Trophoblast cell (in vitro differentiated cells and primary cell): ENCODE results near the gene HUS1.

Experiments
- DNase-seq, 2 donors: peaks; one replicate each; pipeline ENCODE4 v3.0.0-alpha.2; 2016
- H2AFZ ChIP-seq: 2 replicates; pipeline ENCODE4 v1.6.1; 2013; ENCODE audit warnings: low read length, moderate library complexity, mild to moderate bottlenecking; ENCODE audit not compliant: insufficient read depth, poor library complexity
- H2AK5ac ChIP-seq: 2 replicates; pipeline ENCODE4 v1.6.1; 2013; ENCODE audit warnings: mild to moderate bottlenecking, low read length
- H2BK120ac ChIP-seq: 2 replicates; pipeline ENCODE4 v1.6.1; 2013; ENCODE audit warnings: low read length, mild to moderate bottlenecking, moderate library complexity; ENCODE audit not compliant: insufficient read depth, poor library complexity
- H2BK12ac ChIP-seq: 2 replicates; pipeline ENCODE4 v1.6.1; 2013; ENCODE audit warnings: mild to moderate bottlenecking, low read length, moderate library complexity
- H2BK5ac ChIP-seq: 2 replicates; pipeline ENCODE4 v1.6.1; 2013; ENCODE audit warnings: low read length, low read depth, moderate library complexity, mild to moderate bottlenecking; ENCODE audit not compliant: poor library complexity
- H3K14ac ChIP-seq: 2 replicates; pipeline ENCODE4 v1.6.1; 2013; ENCODE audit warnings: mild to moderate bottlenecking, low read length
- H3K18ac ChIP-seq: 2 replicates; pipeline ENCODE4 v1.6.1; 2013; ENCODE audit warnings: mild to moderate bottlenecking, low read length
- H3K23ac ChIP-seq: 2 replicates; pipeline ENCODE4 v1.6.1; 2013; ENCODE audit warnings: low read length
- H3K27ac ChIP-seq: 2 replicates; pipeline ENCODE4 v1.5.1; 2013; ENCODE audit warnings: low read depth, mild to moderate bottlenecking, inconsistent platforms, low read length, moderate library complexity
- H3K27me3 ChIP-seq: 2 replicates; pipeline ENCODE4 v1.6.1; 2013; ENCODE audit warnings: inconsistent platforms, mild to moderate bottlenecking, low read length, moderate library complexity; ENCODE audit not compliant: insufficient read depth
- H3K36me3 ChIP-seq, 2 experiments: 1 replicate in 1 of 2; 2 replicates in 1 of 2; pipeline ENCODE4 v1.6.1; 2013; ENCODE audit warnings: low read length in 2 of 2, mild to moderate bottlenecking in 2 of 2, moderate library complexity in 1 of 2; ENCODE audit not compliant: insufficient read depth in 2 of 2, control insufficient read depth in 1 of 2
- H3K4ac ChIP-seq: 2 replicates; pipeline ENCODE4 v1.6.1; 2013; ENCODE audit warnings: low read depth, mild to moderate bottlenecking, low read length, moderate library complexity
- H3K4me1 ChIP-seq, 2 experiments: 1 replicate in 1 of 2; 2 replicates in 1 of 2; pipeline ENCODE4 v1.6.1; 2013; ENCODE audit warnings: low read length in 2 of 2, mild to moderate bottlenecking in 2 of 2, moderate library complexity in 1 of 2; ENCODE audit not compliant: insufficient read depth in 2 of 2, control insufficient read depth in 1 of 2
- H3K4me2 ChIP-seq: 2 replicates; pipeline ENCODE4 v1.6.1; 2013; ENCODE audit warnings: inconsistent platforms, mild to moderate bottlenecking, low read length, moderate library complexity
- H3K4me3 ChIP-seq: 2 replicates; pipeline ENCODE4 v1.5.1; 2013; ENCODE audit warnings: mild to moderate bottlenecking, low read depth, low read length, inconsistent platforms
- H3K79me1 ChIP-seq: one replicate; pipeline ENCODE4 v1.6.1; 2013; ENCODE audit warnings: low read length
- H3K79me2 ChIP-seq: 2 replicates; pipeline ENCODE4 v1.6.1; 2013; ENCODE audit warnings: low read length, mild to moderate bottlenecking; ENCODE audit not compliant: control insufficient read depth, insufficient read depth, poor library complexity
- H3K9ac ChIP-seq: 2 replicates; pipeline ENCODE4 v1.6.1; 2013; ENCODE audit warnings: mild to moderate bottlenecking, low read length
- H3K9me3 ChIP-seq: 2 replicates; pipeline ENCODE4 v1.6.1; 2013; ENCODE audit warnings: low read depth, mild to moderate bottlenecking, control low read depth, inconsistent platforms, low read length; ENCODE audit not compliant: insufficient read depth
- H4K12ac ChIP-seq: 2 replicates; pipeline ENCODE4 v1.6.1; 2013; ENCODE audit warnings: low read depth, mild to moderate bottlenecking, low read length, moderate library complexity
- H4K8ac ChIP-seq: 2 replicates; pipeline ENCODE4 v1.6.1; 2013; ENCODE audit warnings: low read depth, mild to moderate bottlenecking, low read length, moderate library complexity
- H4K91ac ChIP-seq: one replicate; pipeline ENCODE4 v1.6.1; 2013; ENCODE audit warnings: low read depth, mild to moderate bottlenecking, low read length, moderate library complexity
- WGBS: extraction: QIAGEN DNeasy Blood & Tissue Kit; methylation state at CpG from one replicate; pipeline ENCODE4 v1.1.7; 2013; ENCODE audit warnings: missing lambda C conversion rate; ENCODE audit not compliant: insufficient read length, insufficient coverage; ENCODE audit errors: extremely low coverage; 5-methylcytosine and 5-hydroxymethylcytosine counted together

HUS1 gene

GRCh38 chr7:47967123-47967522 lies 12.3 kb downstream of the HUS1 start:
- Histone ChIP-seq H3K79me1 (no peaks in the 10 kb centered on the region), H3K4me2 (no peak overlapping the region), H4K8ac (no peak overlapping the region), H2BK5ac (no peak overlapping the region), H3K9ac (no peak overlapping the region), H2BK12ac (no peak overlapping the region), H3K4me1 (peaks cover 0 to 2% of the 10 kb centered on the region in 2 experiments), H2BK120ac (no peak overlapping the region), H3K36me3 (peaks cover 39 to 53% of the 10 kb centered on the region in 2 experiments), H3K79me2 (no peaks in the 10 kb centered on the region), H3K18ac (no peak overlapping the region), H3K4ac (no peak overlapping the region), H2AK5ac (no peak overlapping the region), H3K23ac (no peak overlapping the region), H3K27me3 (no peaks in the 10 kb centered on the region), H4K12ac (no peak overlapping the region), H4K91ac (no peak overlapping the region), H3K14ac (no peak overlapping the region), H3K4me3 (peak overlapping the region; percentile 6), H2AFZ (no peak overlapping the region), H3K9me3 (peaks cover 1% of the 10 kb centered on the region), H3K27ac (no peak overlapping the region)
- no peak for DNase-seq
- WGBS, result no CpG with 5 or more reads among the region's 5 CpGs

- H3K4me3 ChIP-seq, result no peak overlapping the region
- no CpG with 5 or more reads among the region's 5 CpGs for WGBS
- no peak overlapping the region for H3K9ac ChIP-seq
- H4K8ac ChIP-seq, result no peak overlapping the region
- no peaks in the 10 kb centered on the region for H3K79me1 ChIP-seq
- no peak overlapping the region for H4K91ac ChIP-seq
- H2AK5ac ChIP-seq, result no peak overlapping the region
- no peak overlapping the region for H2BK12ac ChIP-seq
- H2BK5ac ChIP-seq, result no peak overlapping the region
- no peak overlapping the region for H2BK120ac ChIP-seq
- peaks cover 1% of the 10 kb centered on the region for H3K9me3 ChIP-seq
- no peak overlapping the region for H2AFZ ChIP-seq
- H3K14ac ChIP-seq, result no peak overlapping the region
- H3K79me2 ChIP-seq, result no peaks in the 10 kb centered on the region
- H3K4ac ChIP-seq, result no peak overlapping the region
- no peak overlapping the region for H3K23ac ChIP-seq
- H3K18ac ChIP-seq, result no peak overlapping the region
- H3K27ac ChIP-seq, result no peak overlapping the region
- no peak for DNase-seq
- H3K4me2 ChIP-seq, result no peak overlapping the region
- no peaks in the 10 kb centered on the region for H3K27me3 ChIP-seq
- peaks cover 0 to 2% of the 10 kb centered on the region in 2 experiments for H3K4me1 ChIP-seq
- no peak overlapping the region for H4K12ac ChIP-seq
- H3K36me3 ChIP-seq, result peaks cover 44 to 53% of the 10 kb centered on the region in 2 experiments
Observed at GRCh38 chr7:47965456-47965855, 14.0 kb downstream of the HUS1 start.

GRCh38 chr7:47962262-47962661 lies 17.2 kb downstream of the HUS1 start:
- Histone ChIP-seq H2BK120ac (no peak overlapping the region), H3K4ac (no peak overlapping the region), H3K14ac (no peak overlapping the region), H3K79me2 (no peaks in the 10 kb centered on the region), H3K18ac (no peak overlapping the region), H2AFZ (no peak overlapping the region), H2BK5ac (no peak overlapping the region), H3K9ac (no peak overlapping the region), H3K9me3 (peaks cover 1% of the 10 kb centered on the region), H4K8ac (no peak overlapping the region), H4K91ac (no peak overlapping the region), H3K27me3 (no peaks in the 10 kb centered on the region), H2AK5ac (no peak overlapping the region), H3K23ac (no peak overlapping the region), H3K4me3 (no peak overlapping the region), H3K27ac (no peak overlapping the region), H3K36me3 (peaks cover 42 to 47% of the 10 kb centered on the region in 2 experiments), H3K79me1 (no peaks in the 10 kb centered on the region), H3K4me1 (no peaks in the 10 kb centered on the region), H3K4me2 (no peak overlapping the region), H2BK12ac (no peak overlapping the region), H4K12ac (no peak overlapping the region)
- WGBS, result no CpG with 5 or more reads among the region's 3 CpGs
- no peak for DNase-seq

- Histone ChIP-seq H3K9me3 (no peaks in the 10 kb centered on the region), H4K8ac (no peak overlapping the region), H3K23ac (no peak overlapping the region), H3K18ac (no peak overlapping the region), H3K4me1 (no peaks in the 10 kb centered on the region), H3K79me1 (no peaks in the 10 kb centered on the region), H3K27ac (no peak overlapping the region), H2AK5ac (no peak overlapping the region), H3K27me3 (no peaks in the 10 kb centered on the region), H2BK5ac (no peak overlapping the region), H3K4me2 (no peak overlapping the region), H3K4me3 (no peak overlapping the region), H2BK12ac (no peak overlapping the region), H4K12ac (no peak overlapping the region), H3K4ac (no peak overlapping the region), H2AFZ (no peak overlapping the region), H3K36me3 (peaks cover 5 to 21% of the 10 kb centered on the region in 2 experiments), H3K9ac (no peak overlapping the region), H3K79me2 (no peaks in the 10 kb centered on the region), H3K14ac (no peak overlapping the region), H2BK120ac (no peak overlapping the region), H4K91ac (no peak overlapping the region)
- WGBS, result no CpG with 5 or more reads among the region's 6 CpGs
- no peak for DNase-seq
Observed at GRCh38 chr7:47957156-47957555, 22.3 kb downstream of the HUS1 start.
